IPS DF 6.9 (cell line): ENCODE measurements around the gene LRRC4.

Experiments used
- DNase-seq: peaks from one replicate; pipeline ENCODE4 v3.0.0-alpha.2; 2013; ENCODE audit warnings: low read depth, low spot score
- H3K27ac ChIP-seq: one replicate; pipeline ENCODE4 v1.5.1; 2013; ENCODE audit warnings: low read length, control low read depth
- H3K27me3 ChIP-seq: 2 replicates; pipeline ENCODE4 v1.6.1; 2013; ENCODE audit warnings: mild to moderate bottlenecking, low read length; ENCODE audit not compliant: control insufficient read depth, insufficient read depth
- H3K36me3 ChIP-seq: 2 replicates; pipeline ENCODE4 v1.6.1; 2013; ENCODE audit warnings: low read length; ENCODE audit not compliant: control insufficient read depth, insufficient read depth
- H3K4me1 ChIP-seq: 2 replicates; pipeline ENCODE4 v1.6.1; 2013; ENCODE audit warnings: low read length; ENCODE audit not compliant: control insufficient read depth, insufficient read depth
- H3K4me3 ChIP-seq: 2 replicates; pipeline ENCODE4 v1.5.1; 2013; ENCODE audit warnings: mild to moderate bottlenecking, low read length
- H3K9me3 ChIP-seq: 2 replicates; pipeline ENCODE4 v1.6.1; 2013; ENCODE audit warnings: low read length, inconsistent platforms; ENCODE audit not compliant: control insufficient read depth, insufficient read depth
- WGBS: extraction: QIAGEN DNeasy Blood & Tissue Kit; methylation state at CpG from one replicate; pipeline ENCODE4 v1.1.7; 2013; ENCODE audit warnings: mixed read lengths, missing lambda C conversion rate; ENCODE audit not compliant: insufficient read length, insufficient coverage; 5-methylcytosine and 5-hydroxymethylcytosine counted together

LRRC4 gene

GRCh38 chr7:128059143-128059988, 28.1 kb upstream of the LRRC4 start:
- H3K4me3 ChIP-seq = no peak overlapping the region

GRCh38 chr7:128057909-128058308, 26.7 kb upstream of the LRRC4 start:
- H3K36me3 ChIP-seq = no peaks in the 10 kb centered on the region
- no CpG with 5 or more reads among the region's 1 CpG for WGBS
- H3K27ac ChIP-seq = no peak overlapping the region
- H3K4me3 ChIP-seq = no peak overlapping the region
- H3K4me1 ChIP-seq = no peaks in the 10 kb centered on the region
- DNase-seq = no peak
- H3K27me3 ChIP-seq = no peaks in the 10 kb centered on the region
- H3K9me3 ChIP-seq = no peaks in the 10 kb centered on the region

More at GRCh38 chr7:128059143-128059988, 28.1 kb upstream of the LRRC4 start:
- H3K36me3 ChIP-seq = no peaks in the 10 kb centered on the region
- no peaks in the 10 kb centered on the region for H3K4me1 ChIP-seq
- H3K9me3 ChIP-seq = no peaks in the 10 kb centered on the region
- no CpG with 5 or more reads among the region's 7 CpGs for WGBS
- H3K27ac ChIP-seq = no peak overlapping the region
- no peak for DNase-seq
- no peaks in the 10 kb centered on the region for H3K27me3 ChIP-seq

- Histone ChIP-seq H3K36me3 (no peaks in the 10 kb centered on the region), H3K4me3 (no peak overlapping the region), H3K27ac (no peak overlapping the region), H3K27me3 (no peaks in the 10 kb centered on the region), H3K9me3 (no peaks in the 10 kb centered on the region), H3K4me1 (no peaks in the 10 kb centered on the region)
- no peak for DNase-seq
- no CpG with 5 or more reads among the region's 8 CpGs for WGBS
These were observed 25.7 kb upstream of the LRRC4 start for GRCh38 chr7:128056901-128057300.

GRCh38 chr7:128055637-128056036, 24.4 kb upstream of the LRRC4 start:
- no peaks in the 10 kb centered on the region for H3K27me3 ChIP-seq
- no peak overlapping the region for H3K27ac ChIP-seq
- no peaks in the 10 kb centered on the region for H3K36me3 ChIP-seq
- DNase-seq = no peak
- no CpG with 5 or more reads among the region's 5 CpGs for WGBS
- H3K4me1 ChIP-seq = no peaks in the 10 kb centered on the region
- no peak overlapping the region for H3K4me3 ChIP-seq
- no peaks in the 10 kb centered on the region for H3K9me3 ChIP-seq

- no peaks in the 10 kb centered on the region for H3K27me3 ChIP-seq
- H3K4me1 ChIP-seq = no peaks in the 10 kb centered on the region
- no peaks in the 10 kb centered on the region for H3K9me3 ChIP-seq
- no peak overlapping the region for H3K4me3 ChIP-seq
- DNase-seq = no peak
- no peaks in the 10 kb centered on the region for H3K36me3 ChIP-seq
- no peak overlapping the region for H3K27ac ChIP-seq
- no CpG with 5 or more reads among the region's 4 CpGs for WGBS
These were observed 23.3 kb upstream of the LRRC4 start for GRCh38 chr7:128054511-128054910.

GRCh38 chr7:128053991-128054390, 22.8 kb upstream of the LRRC4 start:
- H3K4me3 ChIP-seq = no peak overlapping the region
- no peaks in the 10 kb centered on the region for H3K36me3 ChIP-seq
- H3K9me3 ChIP-seq = no peaks in the 10 kb centered on the region
- no peak overlapping the region for H3K27ac ChIP-seq
- no peaks in the 10 kb centered on the region for H3K27me3 ChIP-seq
- no peak for DNase-seq
- H3K4me1 ChIP-seq = no peaks in the 10 kb centered on the region
- no CpG with 5 or more reads among the region's 5 CpGs for WGBS

DNA sequence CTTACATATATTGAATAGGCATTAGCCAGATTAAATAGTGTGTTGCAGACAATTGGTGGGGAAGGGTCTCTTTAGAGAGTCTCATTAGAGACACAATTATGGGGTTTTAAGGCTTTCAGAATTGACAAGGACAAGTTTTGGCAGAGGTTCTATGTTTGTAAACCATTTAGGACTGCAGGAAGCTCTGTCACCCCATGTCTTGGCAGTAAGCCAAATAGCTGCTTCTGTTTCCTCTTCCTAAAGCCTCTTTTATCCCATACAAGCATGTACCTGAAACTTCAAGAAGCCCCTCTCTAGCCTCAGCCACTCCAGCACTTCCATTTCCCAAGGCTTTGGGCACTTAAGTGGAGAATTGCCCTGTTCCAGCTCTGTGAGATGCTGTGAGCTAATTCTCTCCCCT, 21.8 kb upstream of the LRRC4 start:
- Histone ChIP-seq H3K27ac (no peak overlapping the region), H3K36me3 (no peaks in the 10 kb centered on the region), H3K27me3 (no peaks in the 10 kb centered on the region), H3K4me1 (no peaks in the 10 kb centered on the region), H3K9me3 (no peaks in the 10 kb centered on the region), H3K4me3 (no peak overlapping the region)
- DNase-seq = no peak

DNA sequence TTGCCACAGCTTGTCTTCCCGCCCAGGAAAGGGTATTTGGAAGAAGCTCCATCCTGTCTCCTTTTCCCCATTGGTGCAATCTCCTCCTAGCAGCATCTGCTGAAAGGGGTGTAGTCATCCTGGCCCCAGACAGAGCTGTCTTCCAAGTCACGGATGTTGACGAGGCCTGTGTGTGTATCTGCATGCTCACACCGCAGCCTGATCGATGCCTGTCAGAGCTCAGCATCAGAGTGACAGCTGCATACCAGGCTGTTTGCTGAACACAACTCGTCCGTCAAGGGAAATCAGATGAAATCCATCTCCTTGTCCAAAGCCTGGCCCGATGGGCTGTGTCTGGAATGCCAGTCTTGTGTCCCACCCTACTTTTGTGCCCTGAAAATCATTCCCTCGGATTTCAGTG, 21.2 kb upstream of the LRRC4 start:
- H3K36me3 ChIP-seq = no peaks in the 10 kb centered on the region
- H3K9me3 ChIP-seq = no peaks in the 10 kb centered on the region
- H3K27ac ChIP-seq = no peak overlapping the region
- H3K4me1 ChIP-seq = no peaks in the 10 kb centered on the region
- H3K4me3 ChIP-seq = no peak overlapping the region
- no CpG with 5 or more reads among the region's 9 CpGs for WGBS
- no peak for DNase-seq
- no peaks in the 10 kb centered on the region for H3K27me3 ChIP-seq

DNA sequence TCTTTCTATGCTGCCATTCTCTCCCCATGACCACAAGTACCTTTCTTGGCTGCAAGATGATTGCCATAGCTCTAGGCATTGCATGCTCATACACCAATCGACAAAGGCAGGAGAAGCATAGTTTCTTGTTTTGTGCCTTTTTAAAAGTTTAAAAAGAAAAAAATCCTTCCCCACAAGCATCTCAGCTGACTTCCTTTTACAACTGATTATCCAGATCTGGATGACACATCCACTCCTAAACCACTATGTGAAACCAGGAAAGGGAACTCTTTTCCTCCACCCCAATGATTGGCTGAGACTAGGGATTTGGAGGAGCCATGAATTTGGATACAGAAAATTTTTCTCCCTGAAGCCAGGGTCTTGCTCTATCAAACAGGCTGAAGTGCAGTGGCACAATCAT, 14.5 kb upstream of the LRRC4 start:
- H3K4me1 ChIP-seq = no peaks in the 10 kb centered on the region
- no peaks in the 10 kb centered on the region for H3K36me3 ChIP-seq
- DNase-seq = no peak
- WGBS = no CpG with 5 or more reads among the region's 1 CpG
- H3K4me3 ChIP-seq = no peak overlapping the region
- H3K27ac ChIP-seq = no peak overlapping the region
- no peaks in the 10 kb centered on the region for H3K9me3 ChIP-seq
- no peaks in the 10 kb centered on the region for H3K27me3 ChIP-seq

DNA sequence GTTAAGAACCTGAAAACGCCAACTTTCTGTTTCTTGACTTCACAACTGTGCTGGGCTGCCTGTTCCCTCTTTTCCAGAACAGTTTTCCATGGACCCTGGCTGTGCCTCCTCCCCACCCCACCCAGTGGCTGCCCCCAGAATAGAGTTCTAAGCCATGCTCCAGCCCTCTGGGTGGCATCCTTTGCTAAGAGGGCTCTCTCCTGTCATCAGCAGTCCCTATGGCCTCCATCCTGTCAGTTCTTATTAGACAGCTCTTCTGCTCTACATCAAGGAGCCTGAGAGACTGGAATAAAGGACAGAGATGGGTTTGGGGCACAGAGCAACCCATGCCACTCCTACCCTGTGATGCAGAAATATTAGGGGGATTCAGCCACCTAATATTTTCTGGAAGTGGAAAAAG, 13.9 kb upstream of the LRRC4 start:
- DNase-seq = no peak
- Histone ChIP-seq H3K27me3 (no peaks in the 10 kb centered on the region), H3K27ac (no peak overlapping the region), H3K9me3 (no peaks in the 10 kb centered on the region), H3K4me1 (no peaks in the 10 kb centered on the region), H3K4me3 (no peak overlapping the region), H3K36me3 (no peaks in the 10 kb centered on the region)
- no CpG with 5 or more reads among the region's 1 CpG for WGBS

- Histone ChIP-seq H3K9me3 (no peaks in the 10 kb centered on the region), H3K36me3 (no peaks in the 10 kb centered on the region), H3K27me3 (no peaks in the 10 kb centered on the region), H3K4me1 (no peaks in the 10 kb centered on the region), H3K27ac (no peak overlapping the region), H3K4me3 (no peak overlapping the region)
- no CpG with 5 or more reads among the region's 5 CpGs for WGBS
- no peak for DNase-seq
These were observed 12.8 kb upstream of the LRRC4 start for GRCh38 chr7:128044064-128044463.
